HG03159 (cell line): ENCODE measurements around the gene KCTD1.

Experiments used
- ATAC-seq: cut with Tn5 transposase; IDR thresholded peaks from one replicate; pipeline ENCODE4 v1.9.1; 2021; ENCODE audit warnings: mild to moderate bottlenecking, moderate library complexity; ENCODE audit not compliant: unreplicated experiment

KCTD1 gene

DNA sequence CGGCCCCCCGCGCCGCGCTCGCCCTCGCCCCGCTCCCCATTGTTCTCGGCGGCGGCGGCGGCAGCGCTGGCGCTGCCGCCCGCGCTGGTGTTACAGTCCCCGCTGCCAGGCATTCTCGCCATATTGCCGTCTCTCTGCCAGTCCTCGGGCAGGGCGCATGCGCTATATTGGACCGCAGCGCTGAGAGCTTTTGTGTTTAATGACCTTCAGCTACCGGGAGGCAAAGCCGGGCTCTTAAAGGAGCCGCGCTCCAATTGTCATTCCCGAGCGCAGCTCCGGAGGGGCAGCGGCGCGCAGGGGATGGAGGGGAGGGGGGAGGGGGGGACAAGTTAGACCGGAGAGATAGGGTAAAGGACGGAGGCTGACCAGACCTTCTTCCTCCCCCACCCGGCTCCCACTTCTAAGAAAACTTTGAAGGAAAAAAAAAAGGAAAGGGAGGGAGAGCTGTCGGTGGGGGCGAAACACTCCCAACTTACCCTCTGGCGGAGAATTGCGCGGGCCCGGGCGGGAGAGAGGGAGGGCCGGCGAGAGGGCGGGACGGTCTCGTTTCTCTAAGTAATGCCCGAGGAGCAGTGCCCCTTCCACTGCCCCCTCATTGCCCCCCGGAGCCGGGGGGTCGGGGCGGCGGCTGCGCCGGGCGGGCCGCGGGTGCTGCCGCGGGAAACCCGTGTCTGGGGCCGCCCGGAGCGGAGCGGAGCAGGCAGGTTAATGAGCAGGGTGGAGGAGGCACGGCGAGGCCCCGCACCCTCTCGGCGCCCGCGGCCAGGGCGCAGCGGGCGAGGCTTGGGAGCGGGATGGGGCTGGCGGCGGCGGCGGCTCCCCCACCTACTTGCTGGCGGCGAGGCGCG is at the start of gene KCTD1:
TSS of gene KCTD1 (minus strand) at position 139 of the 848 bp plus-strand sequence. CDS start at position 122, 17 bp downstream.
- peak; percentile 43 for ATAC-seq

DNA sequence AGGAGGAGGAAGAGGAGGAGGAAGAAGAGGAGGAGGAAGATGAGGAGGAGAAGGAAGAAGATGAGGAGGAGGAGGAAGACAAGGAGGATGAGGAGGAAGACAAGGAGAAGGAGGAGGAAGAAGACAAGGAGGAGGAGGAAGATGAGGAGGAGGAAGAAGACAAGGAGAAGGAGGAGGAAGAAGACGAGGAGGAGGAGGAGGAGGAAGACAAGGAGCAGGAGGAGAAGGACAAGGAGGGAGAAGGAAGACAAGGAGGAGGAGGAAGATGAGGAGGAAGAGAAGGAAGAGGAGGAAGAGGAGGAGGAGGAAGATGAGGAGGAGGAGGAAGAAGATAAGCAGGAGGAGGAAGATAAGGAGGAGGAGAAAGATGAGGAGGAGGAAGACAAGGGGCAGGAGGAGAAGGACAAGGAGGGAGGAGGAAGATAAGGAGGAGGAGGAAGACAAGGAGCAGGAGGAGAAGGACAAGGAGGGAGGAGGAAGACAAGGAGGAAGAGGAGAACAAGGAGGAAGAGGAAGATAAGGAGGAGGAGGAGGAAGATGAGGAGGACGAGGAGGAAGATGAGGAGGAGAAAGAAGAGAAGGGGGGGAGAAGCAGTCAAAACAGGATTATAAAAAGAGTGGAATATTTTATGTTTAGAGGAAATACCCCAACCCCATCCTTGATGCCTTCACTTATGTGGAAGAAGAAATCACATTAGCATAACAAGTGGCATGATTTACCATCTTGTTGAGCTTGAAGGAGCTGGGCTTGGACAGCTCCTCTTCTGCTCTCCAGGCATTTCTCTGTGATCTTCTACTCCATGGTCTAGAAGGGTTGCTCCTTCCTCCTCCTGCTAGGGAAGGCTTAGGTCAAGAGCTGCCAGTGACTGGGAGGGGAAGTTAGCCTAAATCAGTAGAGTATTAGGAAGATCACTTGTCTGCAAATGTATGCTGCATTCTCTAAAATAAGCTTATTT is 45.3 kb upstream of the KCTD1 start:
- no peak for ATAC-seq

DNA sequence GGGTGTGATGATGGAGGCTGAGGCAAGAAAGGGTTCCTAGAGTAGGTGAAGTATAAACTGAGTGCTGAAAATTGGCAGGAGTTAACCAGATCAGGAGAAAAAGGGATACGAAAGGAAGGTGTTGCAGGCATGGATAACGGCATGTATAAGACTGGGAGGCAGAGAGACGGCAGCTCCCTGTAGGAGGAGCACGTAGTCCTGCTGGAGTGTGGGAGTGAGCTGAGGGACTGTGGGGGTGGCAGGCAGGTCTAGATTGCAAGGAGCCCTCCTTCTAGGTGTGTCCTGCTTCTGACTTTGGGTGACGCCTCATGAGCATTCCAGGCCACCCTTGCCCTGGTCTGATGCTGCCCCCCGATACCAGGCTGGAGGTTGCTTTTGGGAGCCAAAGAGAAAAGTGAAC is 36.4 kb upstream of the KCTD1 start:
- ATAC-seq, result no peak

DNA sequence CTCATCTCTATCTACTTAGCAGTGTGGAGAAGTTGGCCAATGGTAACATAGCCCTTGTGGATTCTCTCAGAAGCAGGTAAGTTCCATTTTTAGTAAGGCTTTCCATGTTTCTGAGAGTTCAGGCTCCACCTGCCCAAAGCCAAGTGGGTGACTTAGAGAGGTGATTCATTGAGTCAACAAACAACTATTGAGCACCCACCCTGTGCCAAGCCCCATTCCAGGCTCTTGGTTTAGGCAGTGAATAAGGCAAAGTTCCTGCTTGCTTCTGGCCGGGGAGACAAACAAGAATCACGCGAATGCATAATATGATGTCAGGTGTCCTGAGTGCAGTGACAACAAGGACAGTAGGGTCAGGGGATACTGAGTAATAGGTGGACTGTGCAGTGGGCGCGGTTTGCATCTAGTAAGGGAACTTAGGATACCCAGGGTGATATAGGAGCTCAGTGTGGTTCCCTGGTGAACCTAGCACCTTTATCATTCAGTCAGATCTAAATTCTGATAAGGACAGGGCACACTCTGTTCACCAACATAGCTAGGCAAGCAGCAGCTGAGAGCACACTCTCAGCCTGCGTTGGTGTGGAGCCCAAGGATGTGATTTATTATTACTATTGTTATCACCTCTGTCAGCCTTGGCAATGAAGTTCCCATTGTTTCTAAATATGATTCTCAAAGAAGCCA is 31.7 kb upstream of the KCTD1 start:
- no peak for ATAC-seq

DNA sequence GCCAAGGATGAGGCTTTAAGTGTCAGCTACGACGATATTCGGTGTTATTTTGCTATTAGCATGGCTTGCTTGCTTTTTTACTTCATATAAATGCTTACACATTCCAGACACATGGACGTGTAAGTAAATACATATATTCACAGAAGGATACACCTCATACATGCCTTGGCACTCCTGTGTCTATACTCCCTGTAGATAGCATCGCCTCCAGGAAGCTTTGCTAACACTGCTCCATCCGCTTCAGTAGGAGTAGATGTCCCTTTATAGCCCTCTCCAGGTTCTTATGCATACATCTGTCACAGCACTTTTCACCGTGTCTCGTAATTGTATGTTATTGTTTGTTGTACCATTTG is 27.5 kb upstream of the KCTD1 start:
- no peak for ATAC-seq

DNA sequence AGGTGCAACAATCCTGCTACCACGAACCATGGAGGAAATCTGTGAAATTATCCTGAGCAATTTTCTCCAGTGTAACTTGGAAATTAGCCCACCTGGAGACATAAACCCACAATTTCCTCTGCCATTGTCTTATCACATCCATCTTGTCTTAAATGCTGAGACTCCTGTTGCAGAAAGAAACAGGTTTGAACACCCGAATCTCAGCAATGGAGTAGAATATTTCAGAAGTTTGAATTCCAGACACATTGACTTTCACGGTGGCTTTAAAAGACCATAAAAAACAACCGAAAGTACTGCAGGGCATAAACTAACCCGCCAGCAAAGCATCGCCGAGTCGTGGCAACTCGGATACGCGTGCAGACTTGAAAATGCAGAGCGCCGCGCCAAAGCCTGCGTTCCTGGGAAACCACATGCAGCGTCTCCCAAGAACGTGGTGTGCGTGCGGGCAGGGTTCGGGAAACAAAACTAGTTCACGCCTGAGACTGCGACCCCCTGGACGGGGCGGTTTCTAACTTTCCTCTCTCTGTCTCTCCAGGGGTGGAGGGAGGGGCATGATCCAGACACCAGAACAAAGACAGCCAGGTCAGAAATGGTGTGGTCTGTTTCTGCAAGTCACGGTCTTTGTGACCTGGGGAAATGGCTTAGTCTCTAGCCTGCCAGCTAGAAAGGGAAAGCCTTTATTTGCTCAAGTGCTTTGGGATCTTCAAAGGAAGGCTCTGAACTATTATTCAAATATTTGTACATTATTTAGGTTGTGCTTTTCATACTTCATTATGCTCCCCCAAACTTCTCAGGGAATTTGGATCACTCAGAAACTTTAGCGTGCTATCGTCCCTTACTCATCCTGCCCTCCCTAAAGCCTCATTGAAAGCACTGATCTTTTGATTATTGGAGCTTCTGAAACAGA is 26.9 kb upstream of the KCTD1 start:
- ATAC-seq, result no peak

DNA sequence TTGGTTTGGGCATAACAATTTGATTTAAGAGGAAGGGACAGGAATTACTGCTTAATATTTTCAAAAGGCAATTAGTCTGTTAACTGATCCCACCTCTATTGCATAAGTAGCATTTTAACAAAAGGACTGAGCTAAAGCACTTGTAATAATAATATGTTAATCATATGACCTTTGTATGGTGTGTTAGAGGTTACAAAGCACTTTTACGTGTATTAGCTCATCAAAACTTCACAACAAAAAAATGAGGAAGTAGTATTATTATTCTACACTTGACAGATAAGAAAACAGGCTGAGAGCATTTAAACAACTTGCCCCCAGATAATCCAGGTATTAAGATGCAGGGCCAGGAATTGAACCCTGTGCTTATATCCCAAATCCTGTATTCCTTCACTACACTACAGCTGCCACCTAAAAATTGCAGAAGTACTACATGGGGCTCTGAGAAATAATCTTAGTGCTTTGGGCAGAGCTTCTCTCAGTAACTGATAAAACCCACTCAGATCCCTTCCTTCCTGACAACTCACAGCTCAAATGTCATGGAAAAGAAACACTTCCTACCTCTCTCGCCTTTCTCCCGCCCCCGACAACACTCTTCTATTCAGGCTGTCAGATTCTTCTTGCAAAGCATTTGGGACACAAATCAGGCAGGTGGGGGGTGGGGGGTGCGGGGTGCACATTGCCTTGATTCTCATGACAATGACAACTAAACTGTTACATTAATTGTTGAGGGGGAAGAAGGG is 20.7 kb upstream of the KCTD1 start:
- ATAC-seq, result no peak

DNA sequence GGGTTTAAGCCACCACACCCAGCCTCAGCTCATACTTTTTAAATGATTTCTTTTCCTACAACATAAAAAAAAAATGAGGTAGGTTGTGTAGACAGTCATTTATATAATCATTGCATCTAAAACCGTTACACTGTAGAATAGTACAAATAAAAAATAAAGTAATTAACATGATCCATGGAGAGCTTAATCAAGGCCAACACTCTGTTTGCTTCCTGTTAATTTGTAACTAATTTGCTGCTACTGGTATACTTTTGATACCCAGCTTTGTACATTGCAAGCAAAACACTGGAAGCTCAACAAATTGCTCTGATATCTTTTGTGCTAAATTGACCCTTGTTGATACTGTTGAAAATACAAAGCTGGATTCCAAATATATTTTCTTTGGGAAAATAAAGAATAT is 20.2 kb upstream of the KCTD1 start:
- ATAC-seq, result no peak

DNA sequence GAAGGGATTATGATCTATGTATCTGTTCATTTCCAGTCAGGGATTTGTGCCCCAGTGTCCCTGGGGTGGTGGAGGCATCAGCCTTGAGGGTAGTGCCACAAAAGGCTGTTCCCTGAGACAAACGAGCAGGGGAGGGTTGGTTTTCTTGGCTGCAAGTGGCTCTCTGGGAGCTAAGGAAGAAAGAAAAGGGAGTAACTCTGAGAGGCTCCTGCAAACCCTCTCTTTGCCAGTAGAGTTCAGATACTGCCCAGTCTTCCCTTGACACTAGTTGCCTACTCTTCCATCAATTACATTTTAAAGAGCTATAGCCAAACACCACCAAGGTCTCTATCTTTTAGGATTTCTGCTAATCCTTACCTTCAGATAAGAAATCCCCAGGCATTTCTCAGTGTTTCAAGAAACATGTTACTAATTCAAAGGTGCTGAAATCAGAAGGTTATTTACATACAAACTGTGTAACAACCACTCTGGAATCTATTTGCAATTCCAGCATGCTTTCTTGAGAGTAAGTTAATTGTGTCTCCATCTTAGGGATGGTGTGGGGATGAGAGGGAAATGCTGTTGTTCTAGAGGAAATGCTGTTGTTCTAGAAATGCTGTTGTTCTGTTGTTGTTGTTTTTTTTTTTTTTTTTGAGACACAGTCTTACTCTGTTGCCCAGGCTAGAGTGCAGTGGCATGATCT is 18.7 kb upstream of the KCTD1 start:
- ATAC-seq, result no peak

DNA sequence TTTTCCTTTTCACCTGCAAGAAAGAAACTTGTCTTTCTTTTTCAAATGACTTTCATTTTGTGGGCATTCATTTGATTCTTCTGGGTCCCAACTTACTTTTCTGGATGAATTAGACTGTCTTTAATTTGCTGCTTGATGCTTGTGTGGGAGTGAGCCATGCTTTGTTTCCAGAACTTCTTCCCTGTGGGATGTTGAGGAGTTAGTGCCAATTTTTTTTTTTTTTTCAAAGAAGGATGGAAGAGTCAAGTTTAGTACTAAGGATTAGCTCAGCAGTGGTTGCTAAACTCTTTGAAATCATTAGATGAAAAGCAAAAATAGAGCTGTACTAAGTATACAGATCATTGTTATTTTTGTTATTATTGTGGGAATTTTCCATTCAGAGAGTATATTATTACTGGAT is 17.2 kb upstream of the KCTD1 start:
- ATAC-seq, result no peak

DNA sequence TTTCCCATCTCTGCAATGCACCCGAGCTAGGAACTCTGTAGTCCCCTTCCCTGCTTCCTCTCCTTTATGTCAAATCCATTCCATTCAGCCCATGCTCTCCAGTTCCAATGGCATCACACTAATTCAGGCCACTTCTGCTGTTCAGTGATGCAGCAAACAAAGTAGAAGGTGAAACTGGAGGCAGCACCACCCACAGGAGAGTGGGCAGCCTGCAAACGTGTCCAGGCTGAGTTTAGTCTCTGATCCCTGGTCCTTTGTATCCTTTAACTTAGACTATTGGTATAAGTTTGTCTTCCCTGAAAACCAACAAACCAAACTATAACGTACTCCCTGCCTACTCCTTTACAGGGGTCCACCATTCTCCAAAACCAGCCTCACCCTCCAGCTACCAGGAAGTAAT is 14.7 kb upstream of the KCTD1 start:
- no peak for ATAC-seq

DNA sequence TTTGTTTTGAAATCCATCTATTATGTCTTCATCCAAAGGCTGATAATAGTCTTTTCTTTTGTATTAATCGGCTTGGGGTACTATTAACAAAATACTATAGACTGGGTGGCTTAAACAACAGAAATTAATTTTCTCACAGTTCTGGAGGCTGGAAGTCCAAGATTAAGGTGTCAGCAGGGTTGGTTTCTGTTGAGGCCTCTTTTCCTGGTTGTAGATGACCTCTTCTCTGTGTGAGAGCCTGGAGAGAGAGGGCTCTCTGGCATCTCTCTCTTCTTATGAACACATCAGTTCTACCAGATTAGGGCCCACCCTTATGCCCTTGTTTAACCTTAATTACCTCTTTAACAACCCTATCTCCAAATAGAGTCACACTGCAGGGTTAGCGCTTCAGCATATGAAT is 14.2 kb upstream of the KCTD1 start:
- no peak for ATAC-seq

DNA sequence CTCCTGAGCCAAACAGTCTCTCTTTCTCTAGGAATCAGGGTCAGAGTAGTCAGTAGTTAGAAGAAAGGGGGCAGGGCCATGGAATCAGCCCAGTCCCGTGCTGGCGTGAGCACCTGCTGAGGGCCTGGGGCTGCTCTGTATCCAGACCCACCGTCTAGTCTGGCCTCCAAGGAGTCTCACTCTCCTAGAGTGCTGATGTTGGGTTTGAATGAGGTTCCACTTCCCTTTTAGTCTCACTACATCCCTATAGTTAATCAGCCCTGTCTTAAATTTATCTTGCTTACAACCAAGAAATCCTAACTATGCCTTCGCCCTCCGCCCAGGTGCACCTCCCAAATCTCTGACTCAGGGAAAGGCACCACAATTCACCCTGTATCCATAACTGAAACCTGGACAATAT is 13.4 kb upstream of the KCTD1 start:
- no peak for ATAC-seq

DNA sequence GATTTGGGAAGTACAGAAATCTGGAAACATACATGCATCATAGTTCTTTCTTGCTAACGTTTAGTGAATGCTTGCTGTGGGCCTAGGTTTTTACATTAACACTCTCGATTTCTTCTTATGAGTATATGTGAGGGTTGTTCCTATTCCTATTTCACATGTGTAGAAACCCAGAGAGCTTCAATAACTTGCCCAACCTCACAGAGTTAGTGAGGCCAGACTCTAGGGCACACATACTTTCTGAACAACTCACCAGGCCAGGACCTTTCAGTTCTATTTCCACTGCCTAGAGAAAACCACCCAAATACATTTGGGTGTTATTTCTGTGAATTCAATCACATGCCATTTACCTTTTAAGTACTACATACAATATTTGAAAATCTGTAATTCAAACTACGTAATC is 8.2 kb upstream of the KCTD1 start:
- peak; percentile 83 for ATAC-seq

DNA sequence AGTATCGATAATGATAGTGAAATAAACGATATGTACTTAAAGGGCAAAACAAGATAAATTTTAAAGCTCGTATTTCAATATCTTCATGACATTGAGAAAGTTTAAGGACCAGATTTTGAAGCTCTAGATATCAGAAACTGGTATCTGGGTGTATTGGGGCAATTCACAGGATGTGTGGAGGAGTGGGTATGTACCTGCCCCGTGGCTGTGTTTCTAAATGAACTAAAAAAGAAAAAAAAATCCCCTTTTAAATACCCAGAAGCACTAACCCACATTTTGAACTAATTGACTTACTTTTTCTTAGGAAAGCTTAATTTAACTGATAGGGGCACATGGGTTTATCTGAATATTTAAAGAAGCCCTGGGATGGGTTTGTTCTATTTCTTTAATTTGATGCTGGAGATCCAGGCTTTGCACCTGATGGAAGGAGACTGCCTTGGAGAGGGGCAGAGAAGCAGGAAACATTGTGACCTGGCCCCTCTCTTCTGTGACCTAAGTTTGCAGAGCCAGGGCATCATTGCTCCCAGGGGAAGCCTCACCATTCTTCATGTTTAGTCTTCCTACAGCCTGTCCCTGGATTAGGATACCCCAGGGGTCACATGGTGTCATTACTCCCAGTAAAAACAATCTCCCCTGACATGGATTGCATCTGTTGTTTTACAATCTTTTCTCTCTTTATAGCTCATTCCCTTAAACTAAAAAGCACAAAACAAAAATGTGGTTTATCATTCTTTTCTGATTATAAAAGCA is 7.6 kb upstream of the KCTD1 start:
- ATAC-seq, result no peak

DNA sequence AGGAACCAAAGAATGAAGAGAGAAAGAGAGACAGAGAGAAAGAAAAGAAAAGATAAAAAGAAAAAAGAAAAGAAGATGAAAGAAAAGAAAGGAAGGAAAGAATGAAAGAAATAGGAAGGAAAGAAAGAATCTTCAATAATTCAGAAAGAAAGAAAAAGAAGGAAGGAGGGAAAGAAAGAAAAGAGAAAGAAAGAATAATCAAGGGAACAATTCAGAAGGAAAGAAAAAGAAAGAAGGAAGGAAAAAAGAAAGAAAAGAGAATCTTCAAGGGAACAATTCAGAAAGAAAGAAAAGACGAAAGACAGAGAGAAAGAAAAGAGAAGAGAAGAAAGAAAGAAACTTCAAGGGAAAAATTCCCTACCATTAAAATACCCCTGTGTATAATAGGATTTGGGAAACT is 5.6 kb upstream of the KCTD1 start:
- ATAC-seq, result no peak

DNA sequence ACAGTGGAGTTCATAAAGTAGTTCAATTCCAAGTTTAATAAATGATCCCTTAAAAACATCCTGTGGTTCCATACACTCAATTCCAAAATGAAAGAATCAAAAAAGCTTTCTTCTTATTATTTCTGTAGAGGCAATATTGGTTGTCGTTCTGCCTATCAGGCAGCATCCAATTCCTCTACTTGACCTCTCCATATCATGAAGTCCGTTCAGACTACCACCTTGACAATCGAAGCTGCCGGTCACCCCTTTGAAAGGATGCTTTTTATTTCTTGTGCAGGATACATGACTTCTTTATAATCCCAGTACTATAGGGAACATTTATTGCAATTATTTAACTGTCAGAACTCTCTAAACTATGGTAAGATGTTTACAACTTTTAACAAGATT is 3.3 kb upstream of the KCTD1 start:
- no peak for ATAC-seq

DNA sequence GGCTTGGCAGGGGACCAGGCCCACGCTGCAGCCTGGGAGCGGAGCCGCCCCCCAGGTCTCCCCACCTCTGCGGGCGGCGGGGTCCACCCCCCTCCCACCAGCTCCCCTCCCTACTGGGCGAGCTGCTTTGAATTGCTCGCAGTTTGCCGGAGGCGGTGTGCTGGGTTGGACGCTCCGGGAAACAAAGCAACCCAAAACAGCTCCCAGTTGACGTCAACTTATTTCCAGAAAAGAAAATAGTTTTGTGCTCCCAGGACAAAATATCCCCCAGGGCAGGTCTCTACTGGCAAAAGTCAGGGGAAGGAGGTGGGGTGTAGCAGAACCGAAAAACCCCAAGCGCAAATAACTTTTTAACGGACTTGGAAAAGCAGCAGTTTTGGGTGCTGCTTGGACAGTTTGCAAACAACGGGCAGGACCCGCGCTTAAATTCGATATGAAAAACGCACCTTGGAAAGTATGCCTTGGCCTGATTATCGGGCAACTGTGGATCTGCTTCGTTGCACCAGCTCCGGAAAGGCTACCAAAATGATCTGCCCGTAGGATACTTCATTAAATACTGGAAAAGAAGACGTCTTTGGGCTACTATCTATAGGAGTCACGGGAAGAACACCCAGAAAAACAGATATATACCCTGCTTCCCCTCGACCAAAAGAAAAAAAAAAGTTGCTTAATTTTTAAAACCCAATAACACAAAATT is 2.8 kb upstream of the KCTD1 start:
- no peak for ATAC-seq
